HEK293 (cell line): ENCODE results near the gene ENKD1.

Experiments
- KLF1 ChIP-seq: fragments of 450-650 bp; formaldehyde crosslinking; IDR thresholded peaks from 2 replicates; pipeline ENCODE4 v1.5.1; 2016; ENCODE audit warnings: missing biosample characterization, missing genetic modification characterization
- MYNN ChIP-seq: fragments of 450-650 bp; formaldehyde crosslinking; IDR thresholded peaks from 2 replicates; pipeline ENCODE4 v1.5.1; 2016; ENCODE audit warnings: missing biosample characterization, missing genetic modification characterization, borderline replicate concordance
- ZBTB20 ChIP-seq: fragments of 450-650 bp; formaldehyde crosslinking; IDR thresholded peaks from 2 replicates; pipeline ENCODE4 v1.5.1; 2016; ENCODE audit warnings: missing biosample characterization, missing genetic modification characterization
- ZBTB21 ChIP-seq: fragments of 450-650 bp; formaldehyde crosslinking; IDR thresholded peaks from 2 replicates; pipeline ENCODE4 v1.5.1; 2017; ENCODE audit warnings: missing biosample characterization, missing genetic modification characterization
- ZFHX2 ChIP-seq: fragments of 450-650 bp; formaldehyde crosslinking; conservative IDR thresholded peaks from 2 replicates; pipeline ENCODE4 v1.5.1; 2016; ENCODE audit warnings: missing biosample characterization, missing genetic modification characterization
- ZNF132 ChIP-seq: fragments of 450-650 bp; formaldehyde crosslinking; IDR thresholded peaks from 2 replicates; pipeline ENCODE4 v1.5.1; 2017; ENCODE audit warnings: missing biosample characterization, missing genetic modification characterization, borderline replicate concordance
- ZNF23 ChIP-seq: fragments of 450-650 bp; formaldehyde crosslinking; IDR thresholded peaks from 2 replicates; pipeline ENCODE4 v1.5.1; 2016; ENCODE audit warnings: missing biosample characterization, missing genetic modification characterization, borderline replicate concordance
- ZNF335 ChIP-seq: fragments of 450-650 bp; formaldehyde crosslinking; conservative IDR thresholded peaks from 2 replicates; pipeline ENCODE4 v1.5.1; 2016; ENCODE audit warnings: missing biosample characterization, missing genetic modification characterization
- ZNF391 ChIP-seq: fragments of 450-650 bp; formaldehyde crosslinking; IDR thresholded peaks from 2 replicates; pipeline ENCODE4 v1.5.1; 2016; ENCODE audit warnings: low read depth, missing biosample characterization, missing genetic modification characterization, borderline replicate concordance
- ZNF433 ChIP-seq: fragments of 450-650 bp; formaldehyde crosslinking; IDR thresholded peaks from 2 replicates; pipeline ENCODE4 v1.5.1; 2016; ENCODE audit warnings: missing biosample characterization, missing genetic modification characterization, low read depth
- ZNF561 ChIP-seq: fragments of 450-650 bp; IDR thresholded peaks from 2 replicates; pipeline ENCODE4 v1.5.1; 2018; ENCODE audit warnings: missing biosample characterization, missing genetic modification characterization, borderline replicate concordance
- ZNF785 ChIP-seq: fragments of 450-650 bp; formaldehyde crosslinking; IDR thresholded peaks from 2 replicates; pipeline ENCODE4 v1.5.1; 2016; ENCODE audit warnings: missing biosample characterization, missing genetic modification characterization
- TF ChIP-seq, protein P1 (sequence below): fragments of 450-650 bp; formaldehyde crosslinking; IDR thresholded peaks from 2 replicates; pipeline ENCODE4 v1.5.1; 2017; ENCODE audit warnings: missing biosample characterization, missing genetic modification characterization
- TF ChIP-seq, protein P2 (sequence below): fragments of 450-650 bp; formaldehyde crosslinking; IDR thresholded peaks from 2 replicates; pipeline ENCODE4 v1.5.1; 2016; ENCODE audit warnings: missing biosample characterization, missing genetic modification characterization, borderline replicate concordance
- TF ChIP-seq, protein P3 (sequence below): fragments of 450-650 bp; formaldehyde crosslinking; IDR thresholded peaks from 2 replicates; pipeline ENCODE4 v1.5.1; 2016; ENCODE audit warnings: missing biosample characterization, missing genetic modification characterization
- TF ChIP-seq, protein P4 (sequence below): fragments of 450-650 bp; formaldehyde crosslinking; IDR thresholded peaks from 2 replicates; pipeline ENCODE4 v1.5.1; 2016; ENCODE audit warnings: missing biosample characterization, missing genetic modification characterization
- TF ChIP-seq, protein P5 (sequence below): fragments of 450-650 bp; formaldehyde crosslinking; conservative IDR thresholded peaks from 2 replicates; pipeline ENCODE4 v1.5.1; 2016; ENCODE audit warnings: low read depth, missing biosample characterization, missing genetic modification characterization
- TF ChIP-seq, protein P6 (sequence below): fragments of 450-650 bp; formaldehyde crosslinking; IDR thresholded peaks from 2 replicates; pipeline ENCODE4 v1.5.1; 2017; ENCODE audit warnings: missing biosample characterization, missing genetic modification characterization
- TF ChIP-seq, protein P7 (sequence below): fragments of 450-650 bp; formaldehyde crosslinking; IDR thresholded peaks from 2 replicates; pipeline ENCODE4 v1.5.1; 2016; ENCODE audit warnings: missing biosample characterization, missing genetic modification characterization
- TF ChIP-seq, protein P8 (sequence below): fragments of 450-650 bp; formaldehyde crosslinking; optimal IDR thresholded peaks from 2 replicates; pipeline ENCODE3; 2016; ENCODE audit warnings: missing biosample characterization, mild to moderate bottlenecking, missing genetic modification characterization
- TF ChIP-seq, protein P9 (sequence below): fragments of 450-650 bp; formaldehyde crosslinking; IDR thresholded peaks from 2 replicates; pipeline ENCODE4; 2016; ENCODE audit warnings: missing biosample characterization, missing genetic modification characterization

Gene ENKD1

DNA sequence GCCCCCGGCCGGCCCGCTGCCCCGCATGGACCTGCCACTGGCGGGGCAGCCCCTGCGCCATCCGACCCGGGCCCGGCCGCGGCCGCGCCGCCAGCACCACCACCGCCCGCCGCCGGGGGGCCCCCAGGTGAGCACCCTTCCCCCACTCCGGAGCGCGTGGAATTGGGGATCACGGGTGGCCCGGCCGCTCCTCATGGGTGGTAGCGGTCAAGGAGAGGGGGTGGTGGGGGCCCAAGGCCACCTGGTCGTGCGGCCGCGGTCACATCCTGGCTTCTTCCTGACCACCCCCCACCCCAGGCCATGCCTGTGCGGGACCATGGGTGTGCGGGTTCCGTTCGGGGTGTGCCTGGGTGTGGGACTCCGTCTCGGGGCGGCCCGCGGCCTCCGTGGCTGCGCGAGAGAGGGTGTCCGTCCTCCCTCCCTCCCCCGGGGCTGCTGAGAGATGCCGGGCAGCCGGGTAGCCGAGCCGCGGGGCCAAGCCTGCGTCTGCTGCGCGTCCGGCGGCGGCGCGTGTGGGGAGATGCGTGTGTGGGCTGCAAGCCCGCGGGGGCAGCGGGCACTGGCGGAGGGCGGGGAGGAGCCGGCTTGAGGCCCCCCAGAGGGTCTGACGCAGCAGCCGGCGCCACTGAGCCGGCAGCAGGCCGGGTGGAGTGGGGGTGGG, 13.3 kb downstream of the ENKD1 start (continued):
- TF ChIP-seq, protein P1, sequence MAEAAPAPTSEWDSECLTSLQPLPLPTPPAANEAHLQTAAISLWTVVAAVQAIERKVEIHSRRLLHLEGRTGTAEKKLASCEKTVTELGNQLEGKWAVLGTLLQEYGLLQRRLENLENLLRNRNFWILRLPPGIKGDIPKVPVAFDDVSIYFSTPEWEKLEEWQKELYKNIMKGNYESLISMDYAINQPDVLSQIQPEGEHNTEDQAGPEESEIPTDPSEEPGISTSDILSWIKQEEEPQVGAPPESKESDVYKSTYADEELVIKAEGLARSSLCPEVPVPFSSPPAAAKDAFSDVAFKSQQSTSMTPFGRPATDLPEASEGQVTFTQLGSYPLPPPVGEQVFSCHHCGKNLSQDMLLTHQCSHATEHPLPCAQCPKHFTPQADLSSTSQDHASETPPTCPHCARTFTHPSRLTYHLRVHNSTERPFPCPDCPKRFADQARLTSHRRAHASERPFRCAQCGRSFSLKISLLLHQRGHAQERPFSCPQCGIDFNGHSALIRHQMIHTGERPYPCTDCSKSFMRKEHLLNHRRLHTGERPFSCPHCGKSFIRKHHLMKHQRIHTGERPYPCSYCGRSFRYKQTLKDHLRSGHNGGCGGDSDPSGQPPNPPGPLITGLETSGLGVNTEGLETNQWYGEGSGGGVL (tag by site-specific recombination) = peak; percentile 46; the same call in 1 of the 2 replicates
- TF ChIP-seq, protein P2, sequence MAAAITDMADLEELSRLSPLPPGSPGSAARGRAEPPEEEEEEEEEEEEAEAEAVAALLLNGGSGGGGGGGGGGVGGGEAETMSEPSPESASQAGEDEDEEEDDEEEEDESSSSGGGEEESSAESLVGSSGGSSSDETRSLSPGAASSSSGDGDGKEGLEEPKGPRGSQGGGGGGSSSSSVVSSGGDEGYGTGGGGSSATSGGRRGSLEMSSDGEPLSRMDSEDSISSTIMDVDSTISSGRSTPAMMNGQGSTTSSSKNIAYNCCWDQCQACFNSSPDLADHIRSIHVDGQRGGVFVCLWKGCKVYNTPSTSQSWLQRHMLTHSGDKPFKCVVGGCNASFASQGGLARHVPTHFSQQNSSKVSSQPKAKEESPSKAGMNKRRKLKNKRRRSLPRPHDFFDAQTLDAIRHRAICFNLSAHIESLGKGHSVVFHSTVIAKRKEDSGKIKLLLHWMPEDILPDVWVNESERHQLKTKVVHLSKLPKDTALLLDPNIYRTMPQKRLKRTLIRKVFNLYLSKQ (tag by site-specific recombination) = no peak
- TF ChIP-seq ZNF132 (no peak), KLF1 (peak; percentile 39; the same call in 1 of the 2 replicates), ZNF391 (tag by site-specific recombination) (no peak), ZBTB20 (tag by site-specific recombination) (peak; percentile 44; the same call in 1 of the 2 replicates), ZNF23 (tag by site-specific recombination) (no peak), ZNF433 (tag by site-specific recombination) (no peak), ZNF785 (tag by site-specific recombination) (no peak), ZFHX2 (tag by site-specific recombination) (peak; percentile 92), ZNF561 (tag by site-specific recombination) (0 out of 2 replicates have a peak, but pooled peaks have one; percentile 33), ZNF335 (tag by site-specific recombination) (peak; percentile 56), ZBTB21 (tag by site-specific recombination) (no peak), MYNN (tag by site-specific recombination) (no peak)
- TF ChIP-seq, protein P3, sequence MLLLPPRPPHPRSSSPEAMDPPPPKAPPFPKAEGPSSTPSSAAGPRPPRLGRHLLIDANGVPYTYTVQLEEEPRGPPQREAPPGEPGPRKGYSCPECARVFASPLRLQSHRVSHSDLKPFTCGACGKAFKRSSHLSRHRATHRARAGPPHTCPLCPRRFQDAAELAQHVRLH (tag by site-specific recombination) = no peak
- TF ChIP-seq, protein P4, sequence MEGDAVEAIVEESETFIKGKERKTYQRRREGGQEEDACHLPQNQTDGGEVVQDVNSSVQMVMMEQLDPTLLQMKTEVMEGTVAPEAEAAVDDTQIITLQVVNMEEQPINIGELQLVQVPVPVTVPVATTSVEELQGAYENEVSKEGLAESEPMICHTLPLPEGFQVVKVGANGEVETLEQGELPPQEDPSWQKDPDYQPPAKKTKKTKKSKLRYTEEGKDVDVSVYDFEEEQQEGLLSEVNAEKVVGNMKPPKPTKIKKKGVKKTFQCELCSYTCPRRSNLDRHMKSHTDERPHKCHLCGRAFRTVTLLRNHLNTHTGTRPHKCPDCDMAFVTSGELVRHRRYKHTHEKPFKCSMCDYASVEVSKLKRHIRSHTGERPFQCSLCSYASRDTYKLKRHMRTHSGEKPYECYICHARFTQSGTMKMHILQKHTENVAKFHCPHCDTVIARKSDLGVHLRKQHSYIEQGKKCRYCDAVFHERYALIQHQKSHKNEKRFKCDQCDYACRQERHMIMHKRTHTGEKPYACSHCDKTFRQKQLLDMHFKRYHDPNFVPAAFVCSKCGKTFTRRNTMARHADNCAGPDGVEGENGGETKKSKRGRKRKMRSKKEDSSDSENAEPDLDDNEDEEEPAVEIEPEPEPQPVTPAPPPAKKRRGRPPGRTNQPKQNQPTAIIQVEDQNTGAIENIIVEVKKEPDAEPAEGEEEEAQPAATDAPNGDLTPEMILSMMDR (tag by site-specific recombination) = peak; percentile 80
- TF ChIP-seq, protein P5, sequence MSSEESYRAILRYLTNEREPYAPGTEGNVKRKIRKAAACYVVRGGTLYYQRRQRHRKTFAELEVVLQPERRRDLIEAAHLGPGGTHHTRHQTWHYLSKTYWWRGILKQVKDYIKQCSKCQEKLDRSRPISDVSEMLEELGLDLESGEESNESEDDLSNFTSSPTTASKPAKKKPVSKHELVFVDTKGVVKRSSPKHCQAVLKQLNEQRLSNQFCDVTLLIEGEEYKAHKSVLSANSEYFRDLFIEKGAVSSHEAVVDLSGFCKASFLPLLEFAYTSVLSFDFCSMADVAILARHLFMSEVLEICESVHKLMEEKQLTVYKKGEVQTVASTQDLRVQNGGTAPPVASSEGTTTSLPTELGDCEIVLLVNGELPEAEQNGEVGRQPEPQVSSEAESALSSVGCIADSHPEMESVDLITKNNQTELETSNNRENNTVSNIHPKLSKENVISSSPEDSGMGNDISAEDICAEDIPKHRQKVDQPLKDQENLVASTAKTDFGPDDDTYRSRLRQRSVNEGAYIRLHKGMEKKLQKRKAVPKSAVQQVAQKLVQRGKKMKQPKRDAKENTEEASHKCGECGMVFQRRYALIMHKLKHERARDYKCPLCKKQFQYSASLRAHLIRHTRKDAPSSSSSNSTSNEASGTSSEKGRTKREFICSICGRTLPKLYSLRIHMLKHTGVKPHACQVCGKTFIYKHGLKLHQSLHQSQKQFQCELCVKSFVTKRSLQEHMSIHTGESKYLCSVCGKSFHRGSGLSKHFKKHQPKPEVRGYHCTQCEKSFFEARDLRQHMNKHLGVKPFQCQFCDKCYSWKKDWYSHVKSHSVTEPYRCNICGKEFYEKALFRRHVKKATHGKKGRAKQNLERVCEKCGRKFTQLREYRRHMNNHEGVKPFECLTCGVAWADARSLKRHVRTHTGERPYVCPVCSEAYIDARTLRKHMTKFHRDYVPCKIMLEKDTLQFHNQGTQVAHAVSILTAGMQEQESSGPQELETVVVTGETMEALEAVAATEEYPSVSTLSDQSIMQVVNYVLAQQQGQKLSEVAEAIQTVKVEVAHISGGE (tag by site-specific recombination) = 0 out of 2 replicates have a peak, but pooled peaks have one; percentile 10
- TF ChIP-seq, protein P6, sequence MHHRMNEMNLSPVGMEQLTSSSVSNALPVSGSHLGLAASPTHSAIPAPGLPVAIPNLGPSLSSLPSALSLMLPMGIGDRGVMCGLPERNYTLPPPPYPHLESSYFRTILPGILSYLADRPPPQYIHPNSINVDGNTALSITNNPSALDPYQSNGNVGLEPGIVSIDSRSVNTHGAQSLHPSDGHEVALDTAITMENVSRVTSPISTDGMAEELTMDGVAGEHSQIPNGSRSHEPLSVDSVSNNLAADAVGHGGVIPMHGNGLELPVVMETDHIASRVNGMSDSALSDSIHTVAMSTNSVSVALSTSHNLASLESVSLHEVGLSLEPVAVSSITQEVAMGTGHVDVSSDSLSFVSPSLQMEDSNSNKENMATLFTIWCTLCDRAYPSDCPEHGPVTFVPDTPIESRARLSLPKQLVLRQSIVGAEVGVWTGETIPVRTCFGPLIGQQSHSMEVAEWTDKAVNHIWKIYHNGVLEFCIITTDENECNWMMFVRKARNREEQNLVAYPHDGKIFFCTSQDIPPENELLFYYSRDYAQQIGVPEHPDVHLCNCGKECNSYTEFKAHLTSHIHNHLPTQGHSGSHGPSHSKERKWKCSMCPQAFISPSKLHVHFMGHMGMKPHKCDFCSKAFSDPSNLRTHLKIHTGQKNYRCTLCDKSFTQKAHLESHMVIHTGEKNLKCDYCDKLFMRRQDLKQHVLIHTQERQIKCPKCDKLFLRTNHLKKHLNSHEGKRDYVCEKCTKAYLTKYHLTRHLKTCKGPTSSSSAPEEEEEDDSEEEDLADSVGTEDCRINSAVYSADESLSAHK (tag by site-specific recombination) = 0 out of 2 replicates have a peak, but pooled peaks have one; percentile 27
- TF ChIP-seq, protein P7, sequence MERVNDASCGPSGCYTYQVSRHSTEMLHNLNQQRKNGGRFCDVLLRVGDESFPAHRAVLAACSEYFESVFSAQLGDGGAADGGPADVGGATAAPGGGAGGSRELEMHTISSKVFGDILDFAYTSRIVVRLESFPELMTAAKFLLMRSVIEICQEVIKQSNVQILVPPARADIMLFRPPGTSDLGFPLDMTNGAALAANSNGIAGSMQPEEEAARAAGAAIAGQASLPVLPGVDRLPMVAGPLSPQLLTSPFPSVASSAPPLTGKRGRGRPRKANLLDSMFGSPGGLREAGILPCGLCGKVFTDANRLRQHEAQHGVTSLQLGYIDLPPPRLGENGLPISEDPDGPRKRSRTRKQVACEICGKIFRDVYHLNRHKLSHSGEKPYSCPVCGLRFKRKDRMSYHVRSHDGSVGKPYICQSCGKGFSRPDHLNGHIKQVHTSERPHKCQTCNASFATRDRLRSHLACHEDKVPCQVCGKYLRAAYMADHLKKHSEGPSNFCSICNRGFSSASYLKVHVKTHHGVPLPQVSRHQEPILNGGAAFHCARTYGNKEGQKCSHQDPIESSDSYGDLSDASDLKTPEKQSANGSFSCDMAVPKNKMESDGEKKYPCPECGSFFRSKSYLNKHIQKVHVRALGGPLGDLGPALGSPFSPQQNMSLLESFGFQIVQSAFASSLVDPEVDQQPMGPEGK (tag by site-specific recombination) = 0 out of 2 replicates have a peak, but pooled peaks have one; percentile 25
- TF ChIP-seq, protein P8, sequence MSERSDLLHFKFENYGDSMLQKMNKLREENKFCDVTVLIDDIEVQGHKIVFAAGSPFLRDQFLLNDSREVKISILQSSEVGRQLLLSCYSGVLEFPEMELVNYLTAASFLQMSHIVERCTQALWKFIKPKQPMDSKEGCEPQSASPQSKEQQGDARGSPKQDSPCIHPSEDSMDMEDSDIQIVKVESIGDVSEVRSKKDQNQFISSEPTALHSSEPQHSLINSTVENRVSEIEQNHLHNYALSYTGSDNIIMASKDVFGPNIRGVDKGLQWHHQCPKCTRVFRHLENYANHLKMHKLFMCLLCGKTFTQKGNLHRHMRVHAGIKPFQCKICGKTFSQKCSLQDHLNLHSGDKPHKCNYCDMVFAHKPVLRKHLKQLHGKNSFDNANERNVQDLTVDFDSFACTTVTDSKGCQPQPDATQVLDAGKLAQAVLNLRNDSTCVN = peak; percentile 77
- TF ChIP-seq, protein P9, sequence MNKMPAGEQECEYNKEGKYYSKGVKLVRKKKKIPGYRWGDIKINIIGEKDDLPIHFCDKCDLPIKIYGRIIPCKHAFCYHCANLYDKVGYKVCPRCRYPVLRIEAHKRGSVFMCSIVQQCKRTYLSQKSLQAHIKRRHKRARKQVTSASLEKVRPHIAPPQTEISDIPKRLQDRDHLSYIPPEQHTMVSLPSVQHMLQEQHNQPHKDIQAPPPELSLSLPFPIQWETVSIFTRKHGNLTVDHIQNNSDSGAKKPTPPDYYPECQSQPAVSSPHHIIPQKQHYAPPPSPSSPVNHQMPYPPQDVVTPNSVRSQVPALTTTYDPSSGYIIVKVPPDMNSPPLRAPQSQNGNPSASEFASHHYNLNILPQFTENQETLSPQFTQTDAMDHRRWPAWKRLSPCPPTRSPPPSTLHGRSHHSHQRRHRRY (tag by site-specific recombination) = no peak
